Natural killer cell (primary cell): Measurements from ENCODE around the gene PI4KB. TPM values are rescaled to one million over a fixed set of nuclear protein-coding genes. Genes with fewer than 3 reads are reported as not detected.

Source experiments
- ATAC-seq, 3 donors: fragments of 150-1000 bp in 2 of 3; fragments of 200-7000 bp in 1 of 3; cut with Tn5 transposase; 1 replicate in 1 of 3; 2 replicates in 2 of 3; pipeline ENCODE4 v1.10.0; 2021; ENCODE audit warnings: mild to moderate bottlenecking in 2 of 3, moderate library complexity in 2 of 3
- DNase-seq, 2 donors: peaks; one replicate each; pipeline versions ENCODE4 v3.0.0 to v3.0.0-alpha.2; 2013 to 2021; ENCODE audit warnings: mixed read lengths in 1 of 2
- H3K27ac ChIP-seq: one replicate; pipeline ENCODE4 v1.5.1; 2013; ENCODE audit warnings: mild to moderate bottlenecking, low read length
- H3K27me3 ChIP-seq: one replicate; pipeline ENCODE4 v1.6.1; 2013; ENCODE audit warnings: low read length; ENCODE audit not compliant: control insufficient read depth, insufficient read depth
- H3K36me3 ChIP-seq: one replicate; pipeline ENCODE4 v1.6.1; 2013; ENCODE audit warnings: low read length; ENCODE audit not compliant: control insufficient read depth, insufficient read depth
- H3K4me1 ChIP-seq: one replicate; pipeline ENCODE4 v1.6.1; 2013; ENCODE audit warnings: low read length; ENCODE audit not compliant: control insufficient read depth, insufficient read depth
- H3K4me3 ChIP-seq: one replicate; pipeline ENCODE4 v1.5.1; 2013; ENCODE audit warnings: low read length
- H3K9me3 ChIP-seq: one replicate; pipeline ENCODE4 v1.6.1; 2013; ENCODE audit warnings: low read length; ENCODE audit not compliant: control insufficient read depth, insufficient read depth
- H3K27ac Mint-ChIP-seq, 2 donors: one replicate each; pipeline ENCODE4 v1.8.0; 2022; ENCODE audit warnings: mild to moderate bottlenecking in 2 of 2, mixed read lengths in 2 of 2, moderate library complexity in 1 of 2
- H3K27me3 Mint-ChIP-seq, 2 donors: one replicate each; pipeline ENCODE4 v1.8.0; 2022; ENCODE audit warnings: low read depth in 2 of 2, mixed read lengths in 2 of 2
- H3K36me3 Mint-ChIP-seq: one replicate; pipeline ENCODE4 v1.8.0; 2022; ENCODE audit warnings: mixed read lengths
- H3K4me1 Mint-ChIP-seq, 2 donors: one replicate each; pipeline ENCODE4 v1.8.0; 2022; ENCODE audit warnings: mixed read lengths in 2 of 2
- H3K4me3 Mint-ChIP-seq: one replicate; pipeline ENCODE4 v1.8.0; 2022; ENCODE audit warnings: mild to moderate bottlenecking, moderate library complexity, mixed read lengths
- H3K9me3 Mint-ChIP-seq, 2 donors: one replicate each; pipeline ENCODE4 v1.8.0; 2022; ENCODE audit warnings: mixed read lengths in 2 of 2
- CTCF ChIP-seq: fragments of 200-600 bp; IDR thresholded peaks from one replicate; pipeline ENCODE4 v1.8.0; 2022; ENCODE audit warnings: antibody characterized with exemption
- WGBS: methylation state at CpG from one replicate; pipeline ENCODE4 v1.1.7; 2013; ENCODE audit warnings: missing lambda C conversion rate; ENCODE audit not compliant: insufficient coverage; 5-methylcytosine and 5-hydroxymethylcytosine counted together
- intact Hi-C: fragments of 100-400 bp; cut with micrococcal nuclease; formaldehyde crosslinking; loops from one replicate; pipeline ENCODE4 v1.14.2; 2022
- total RNA-seq, 4 donors: library from RNA; stranded (reverse); fragments of 120-200 nt in 1 of 4; gene quantifications; one replicate each; pipeline versions ENCODE4 v1.2.3 to v1.2.4, GENCODE V29; 2013 to 2022

Gene PI4KB
- total RNA-seq, 3 donors from 2014 or later (not counting 1 experiment from before 2014, with no cell fraction given), result 68.2 to 99.3 (median 95.0) TPM

DNA sequence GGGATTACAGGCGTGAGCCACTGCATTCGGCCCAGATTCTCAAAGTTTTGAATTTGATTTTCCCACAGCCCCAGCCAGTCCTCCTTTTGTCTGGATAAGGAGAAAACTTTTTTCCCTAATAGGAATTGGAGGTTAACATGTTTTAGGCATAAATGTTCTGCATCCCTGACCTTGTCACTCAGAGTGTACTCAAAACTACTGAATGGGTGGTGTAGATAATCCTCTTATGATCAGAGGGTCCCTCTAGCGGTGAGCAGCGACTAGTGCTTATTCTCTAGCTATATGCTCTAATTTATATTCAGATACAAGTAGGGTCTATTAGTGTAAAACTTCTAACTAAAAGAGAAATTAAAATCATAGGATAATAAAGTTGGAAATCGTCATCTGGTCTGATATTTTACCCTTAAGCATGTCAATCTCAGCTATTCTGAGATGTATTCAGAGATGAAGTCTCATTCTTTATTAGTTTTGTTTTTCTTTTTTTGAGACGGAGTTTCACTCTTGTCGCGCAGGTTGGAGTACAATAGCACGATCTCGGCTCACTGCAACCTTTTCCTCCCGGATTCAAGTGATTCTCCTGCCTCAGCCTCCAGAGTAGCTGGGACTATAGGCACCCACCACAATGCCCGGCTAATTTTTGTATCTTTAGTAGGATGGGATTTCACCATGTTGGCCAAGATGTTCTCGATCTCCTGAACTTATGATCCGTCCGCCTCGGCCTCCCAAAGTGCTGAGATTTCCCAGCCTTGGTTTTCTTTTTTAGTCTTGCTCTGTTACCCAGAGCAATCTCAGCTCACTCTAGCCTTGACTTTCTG lies 75.4 kb downstream of the PI4KB start:
- no peak overlapping the region for H3K27ac Mint-ChIP-seq
- H3K9me3 Mint-ChIP-seq, result no peaks in the 10 kb centered on the region
- Histone ChIP-seq H3K36me3 (peaks cover 20% of the 10 kb centered on the region), H3K4me1 (peaks cover 15% of the 10 kb centered on the region), H3K9me3 (no peaks in the 10 kb centered on the region), H3K4me3 (no peak overlapping the region), H3K27ac (no peak overlapping the region), H3K27me3 (no peaks in the 10 kb centered on the region)
- WGBS, result 81% methylated on average over 14 of the region's 16 CpGs
- peaks cover 20 to 22% of the 10 kb centered on the region in 2 donors for H3K4me1 Mint-ChIP-seq
- ATAC-seq (peak; percentile 45 to 54 (median 49)), DNase-seq (peak; percentile 29 to 87)
- H3K27me3 Mint-ChIP-seq, result no peaks in the 10 kb centered on the region
- TF ChIP-seq CTCF, result peak; percentile 81
- intact Hi-C loops, result loop anchor here (1.0 to 10.0 kb wide), 3 partner anchors 54 to 227 kb away; partner anchors contain the start of gene PIP5K1A
- H3K36me3 Mint-ChIP-seq, result peaks cover 7% of the 10 kb centered on the region
- H3K4me3 Mint-ChIP-seq, result peak overlapping the region; percentile 31

DNA sequence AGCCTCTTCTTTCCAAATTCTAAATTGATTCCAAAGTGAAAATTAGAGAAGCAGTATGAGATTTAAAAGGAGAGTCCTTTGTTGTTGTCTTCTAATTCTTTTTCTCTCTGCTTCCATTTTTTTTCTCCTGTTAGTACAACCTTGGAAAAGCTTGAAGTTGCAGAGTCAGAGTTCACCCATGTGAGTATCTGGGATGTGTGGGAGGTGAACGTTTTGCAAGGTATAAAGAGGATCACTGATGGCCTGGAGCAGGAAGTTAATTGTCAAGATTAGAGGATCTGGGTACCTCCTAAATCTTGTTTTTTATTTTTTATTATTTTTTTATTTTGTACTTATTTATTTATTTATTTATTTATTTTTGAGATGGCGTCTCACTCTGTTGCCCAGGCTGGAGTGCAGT lies 80.4 kb downstream of the PI4KB start:
- Mint-ChIP-seq H3K27ac (peak overlapping the region in 1 of 2 donors; percentile 9), H3K36me3 (peaks cover 26% of the 10 kb centered on the region)
- WGBS, result 90% methylated on average over 2 of the region's 2 CpGs

DNA sequence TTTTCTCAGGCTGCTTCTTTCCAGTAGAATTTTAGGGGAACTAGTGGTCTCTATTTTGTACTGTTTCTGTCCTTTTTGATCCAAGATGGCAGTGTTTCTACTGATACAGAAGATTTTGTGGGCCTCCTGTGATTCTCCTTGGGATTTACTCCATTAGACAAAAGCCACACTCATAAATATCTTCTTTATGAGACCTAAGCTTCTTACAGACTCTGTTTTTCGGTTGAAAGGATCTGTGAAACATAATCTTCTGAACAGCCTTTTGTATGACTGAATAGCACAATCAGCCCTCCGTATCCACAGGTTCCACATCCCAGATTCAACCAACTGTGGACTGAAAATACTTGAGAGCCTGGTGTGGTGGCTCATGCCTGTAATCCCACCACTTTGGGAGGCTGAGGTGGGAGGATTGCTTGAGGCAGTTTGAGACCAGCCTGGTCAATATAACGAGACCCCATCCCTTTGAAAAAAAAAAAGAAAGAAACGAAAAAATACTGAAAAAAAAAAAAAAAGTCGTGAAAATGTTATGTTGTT lies 83.5 kb downstream of the PI4KB start:
- no peak for ATAC-seq
- no peaks in the 10 kb centered on the region for H3K4me1 ChIP-seq
- H3K36me3 ChIP-seq, result peaks cover 78% of the 10 kb centered on the region
- DNase-seq, result no peak
- Mint-ChIP-seq H3K4me1 (no peaks in the 10 kb centered on the region), H3K27ac (no peak overlapping the region), H3K9me3 (no peaks in the 10 kb centered on the region), H3K36me3 (peaks cover 26% of the 10 kb centered on the region), H3K4me3 (no peak overlapping the region), H3K27me3 (no peaks in the 10 kb centered on the region)
- 100% methylated on average over 2 of the region's 5 CpGs for WGBS
- no peak overlapping the region for H3K4me3 ChIP-seq
- H3K9me3 ChIP-seq, result no peaks in the 10 kb centered on the region
- TF ChIP-seq CTCF, result no peak
- H3K27ac ChIP-seq, result no peak overlapping the region
- intact Hi-C loops, result no loop called here
- no peaks in the 10 kb centered on the region for H3K27me3 ChIP-seq

More for the DNA sequence above, 80.4 kb downstream of the PI4KB start:
- H3K36me3 ChIP-seq, result peaks cover 65% of the 10 kb centered on the region
- no peak overlapping the region for H3K4me3 ChIP-seq
- no peak overlapping the region for H3K27ac ChIP-seq
- no peaks in the 10 kb centered on the region for H3K4me1 Mint-ChIP-seq
- intact Hi-C loops, result no loop called here
- no peaks in the 10 kb centered on the region for H3K9me3 ChIP-seq
- H3K27me3 ChIP-seq, result no peaks in the 10 kb centered on the region
- DNase-seq, result no peak
- no peak overlapping the region for H3K4me3 Mint-ChIP-seq
- no peaks in the 10 kb centered on the region for H3K9me3 Mint-ChIP-seq
- TF ChIP-seq CTCF, result no peak
- no peak for ATAC-seq
- H3K4me1 ChIP-seq, result no peaks in the 10 kb centered on the region
- H3K27me3 Mint-ChIP-seq, result no peaks in the 10 kb centered on the region
